Endodermal cell (in vitro differentiated cells): ENCODE measurements around the gene AADACL3. TPM values are rescaled to one million over a fixed set of nuclear protein-coding genes. Genes with fewer than 3 reads are reported as not detected.
A peak's percentile ranks its signal among the peaks of the same experiment; 100 is the strongest.

Experiments
- DNase-seq: peaks from one replicate; pipeline ENCODE4 v3.0.0-alpha.2; 2017
- H3K27ac ChIP-seq: 2 replicates; pipeline ENCODE4 v1.5.1; 2013; ENCODE audit warnings: mild to moderate bottlenecking, low read depth, low read length, moderate library complexity
- H3K27me3 ChIP-seq: 2 replicates; pipeline ENCODE4 v1.6.1; 2013; ENCODE audit warnings: mild to moderate bottlenecking, low read length, moderate library complexity; ENCODE audit not compliant: insufficient read depth, control insufficient read depth, poor library complexity, severe bottlenecking
- H3K36me3 ChIP-seq: 2 replicates; pipeline ENCODE4 v1.7.0; 2013; ENCODE audit warnings: mild to moderate bottlenecking, low read length, moderate library complexity; ENCODE audit not compliant: control insufficient read depth, insufficient read depth
- H3K4me1 ChIP-seq: one replicate; pipeline ENCODE4 v1.7.0; 2013; ENCODE audit warnings: low read length; ENCODE audit not compliant: control insufficient read depth, insufficient read depth
- H3K4me3 ChIP-seq: 2 replicates; pipeline ENCODE4 v1.5.1; 2013; ENCODE audit warnings: mild to moderate bottlenecking, low read length, moderate library complexity
- H3K9ac ChIP-seq: 2 replicates; pipeline ENCODE4 v1.6.1; 2013; ENCODE audit warnings: mild to moderate bottlenecking, low read length, moderate library complexity; ENCODE audit not compliant: poor library complexity, severe bottlenecking; ENCODE audit errors: extremely low read depth
- H3K9me3 ChIP-seq: 2 replicates; pipeline ENCODE4 v1.6.1; 2013; ENCODE audit warnings: mild to moderate bottlenecking, low read length, moderate library complexity; ENCODE audit not compliant: control insufficient read depth
- H3K27ac Mint-ChIP-seq: 2 replicates; pipeline ENCODE4 v1.8.0; 2020; ENCODE audit warnings: mixed read lengths
- H3K27me3 Mint-ChIP-seq: 2 replicates; pipeline ENCODE4 v1.8.0; 2021; ENCODE audit warnings: mild to moderate bottlenecking, mixed read lengths; ENCODE audit not compliant: insufficient read depth
- H3K36me3 Mint-ChIP-seq: 2 replicates; pipeline ENCODE4 v1.8.0; 2020; ENCODE audit warnings: low read depth, mixed read lengths
- H3K4me1 Mint-ChIP-seq: 2 replicates; pipeline ENCODE4 v1.8.0; 2020; ENCODE audit warnings: mixed read lengths
- H3K4me3 Mint-ChIP-seq: 2 replicates; pipeline ENCODE4 v1.8.0; 2020; ENCODE audit warnings: mild to moderate bottlenecking, moderate library complexity, mixed read lengths
- H3K9me3 Mint-ChIP-seq: 2 replicates; pipeline ENCODE4 v1.8.0; 2020; ENCODE audit warnings: mild to moderate bottlenecking, mixed read lengths
- WGBS, 2 experiments: methylation state at CpG; one replicate each; pipeline versions ENCODE4 v1.1.5 to v1.1.7; 2013; ENCODE audit warnings: missing lambda C conversion rate in 2 of 2, mixed read lengths in 1 of 2; ENCODE audit not compliant: insufficient coverage in 1 of 2, insufficient read length in 1 of 2; 5-methylcytosine and 5-hydroxymethylcytosine counted together
- total RNA-seq, 2 donors: library from RNA; stranded (reverse); fragmentation: NEBNext Ultra II Directional in 1 of 2; extraction: Animal tissue kit (Norgen Biotek cat#: 25700) in 1 of 2; gene quantifications; 2 replicates in 1 of 2; 3 replicates in 1 of 2; pipeline ENCODE4 v1.2.1, GENCODE V29; 2021
- TF ChIP-seq, protein P1 (sequence below): fragments of 200-600 bp; sonication (generic); conservative IDR thresholded peaks from 2 replicates; pipeline ENCODE4 v1.5.0; 2021; ENCODE audit warnings: antibody characterized with exemption, mild to moderate bottlenecking

Gene AADACL3
- total RNA-seq, 2 donors from 2014 or later, result 0.24 TPM; not detected in 1

GRCh38 chr1:12774801-12775345 is 59.0 kb downstream of the AADACL3 start:
- Mint-ChIP-seq H3K4me3 (no peak overlapping the region), H3K9me3 (no peaks in the 10 kb centered on the region), H3K27me3 (peaks cover 7% of the 10 kb centered on the region), H3K36me3 (no peaks in the 10 kb centered on the region), H3K4me1 (no peaks in the 10 kb centered on the region), H3K27ac (no peak overlapping the region)
- no peak for DNase-seq
- TF ChIP-seq, protein P1, sequence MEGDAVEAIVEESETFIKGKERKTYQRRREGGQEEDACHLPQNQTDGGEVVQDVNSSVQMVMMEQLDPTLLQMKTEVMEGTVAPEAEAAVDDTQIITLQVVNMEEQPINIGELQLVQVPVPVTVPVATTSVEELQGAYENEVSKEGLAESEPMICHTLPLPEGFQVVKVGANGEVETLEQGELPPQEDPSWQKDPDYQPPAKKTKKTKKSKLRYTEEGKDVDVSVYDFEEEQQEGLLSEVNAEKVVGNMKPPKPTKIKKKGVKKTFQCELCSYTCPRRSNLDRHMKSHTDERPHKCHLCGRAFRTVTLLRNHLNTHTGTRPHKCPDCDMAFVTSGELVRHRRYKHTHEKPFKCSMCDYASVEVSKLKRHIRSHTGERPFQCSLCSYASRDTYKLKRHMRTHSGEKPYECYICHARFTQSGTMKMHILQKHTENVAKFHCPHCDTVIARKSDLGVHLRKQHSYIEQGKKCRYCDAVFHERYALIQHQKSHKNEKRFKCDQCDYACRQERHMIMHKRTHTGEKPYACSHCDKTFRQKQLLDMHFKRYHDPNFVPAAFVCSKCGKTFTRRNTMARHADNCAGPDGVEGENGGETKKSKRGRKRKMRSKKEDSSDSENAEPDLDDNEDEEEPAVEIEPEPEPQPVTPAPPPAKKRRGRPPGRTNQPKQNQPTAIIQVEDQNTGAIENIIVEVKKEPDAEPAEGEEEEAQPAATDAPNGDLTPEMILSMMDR, result no peak
- no peak overlapping the region for H3K4me3 ChIP-seq
- H3K27ac ChIP-seq, result no peak overlapping the region
- no peaks in the 10 kb centered on the region for H3K36me3 ChIP-seq
- H3K27me3 ChIP-seq, result no peaks in the 10 kb centered on the region
- 82 to 87% methylated on average over 3 to 5 of the region's 5 CpGs for WGBS, 2 experiments
- no peaks in the 10 kb centered on the region for H3K4me1 ChIP-seq
- H3K9ac ChIP-seq, result no peak overlapping the region
- no peaks in the 10 kb centered on the region for H3K9me3 ChIP-seq

DNA sequence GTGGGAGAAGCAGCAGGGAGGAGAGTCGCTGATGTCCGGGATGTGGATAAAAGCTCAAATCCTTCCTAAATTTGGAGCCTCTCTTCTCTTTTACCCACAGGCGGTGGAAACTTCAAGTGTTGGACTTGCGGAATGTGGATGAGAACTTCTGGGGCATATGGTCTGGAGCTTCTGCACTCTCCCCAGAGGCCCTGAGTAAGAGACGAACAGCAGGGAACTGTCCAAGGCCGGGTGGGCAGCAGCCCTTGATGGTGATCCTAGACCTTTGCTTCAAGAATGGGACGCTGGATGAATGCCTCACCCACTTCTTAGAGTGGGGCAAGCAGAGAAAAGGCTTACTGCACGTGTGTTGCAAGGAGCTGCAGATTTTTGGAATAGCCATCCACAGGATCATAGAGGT is 59.5 kb downstream of the AADACL3 start:
- Histone ChIP-seq H3K9me3 (no peaks in the 10 kb centered on the region), H3K27me3 (no peaks in the 10 kb centered on the region), H3K4me1 (no peaks in the 10 kb centered on the region), H3K9ac (no peak overlapping the region), H3K4me3 (no peak overlapping the region), H3K36me3 (no peaks in the 10 kb centered on the region), H3K27ac (no peak overlapping the region)
- 83 to 88% methylated on average over 5 to 8 of the region's 8 CpGs for WGBS, 2 experiments
- no peak overlapping the region for H3K4me3 Mint-ChIP-seq
- no peaks in the 10 kb centered on the region for H3K9me3 Mint-ChIP-seq
- no peak for DNase-seq
- H3K4me1 Mint-ChIP-seq, result no peaks in the 10 kb centered on the region
- H3K27ac Mint-ChIP-seq, result no peak overlapping the region
- peaks cover 7% of the 10 kb centered on the region for H3K27me3 Mint-ChIP-seq
- H3K36me3 Mint-ChIP-seq, result no peaks in the 10 kb centered on the region
- TF ChIP-seq, protein P1, result no peak

DNA sequence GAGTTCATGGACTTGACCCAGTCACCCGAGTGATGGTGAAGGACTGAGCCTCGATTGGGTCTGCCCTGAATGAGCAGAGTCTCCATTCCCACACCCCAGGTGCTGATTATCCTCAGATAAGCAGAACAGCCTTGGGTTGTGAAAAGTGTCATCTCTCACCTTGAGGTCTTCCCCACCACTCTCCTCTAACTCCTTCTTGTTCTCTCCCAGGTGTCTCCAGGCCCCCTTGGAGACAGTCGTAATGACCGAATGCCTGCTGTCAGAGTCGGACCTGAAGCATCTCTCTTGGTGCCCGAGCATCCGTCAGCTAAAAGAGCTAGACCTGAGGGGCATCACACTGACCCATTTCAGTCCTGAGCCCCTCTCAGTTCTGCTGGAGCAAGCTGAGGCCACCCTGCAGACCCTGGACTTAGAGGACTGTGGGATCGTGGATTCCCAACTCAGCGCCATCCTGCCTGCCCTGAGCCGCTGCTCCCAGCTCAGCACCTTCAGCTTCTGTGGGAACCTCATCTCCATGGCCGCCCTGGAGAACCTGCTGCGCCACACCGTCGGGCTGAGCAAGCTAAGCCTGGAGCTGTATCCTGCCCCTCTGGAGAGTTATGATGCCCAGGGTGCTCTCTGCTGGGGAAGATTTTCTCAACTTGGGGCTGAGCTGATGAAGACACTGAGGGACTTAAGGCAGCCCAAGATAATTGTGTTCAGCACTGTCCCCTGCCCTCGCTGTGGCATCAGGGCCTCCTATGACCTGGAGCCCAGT is 61.1 kb downstream of the AADACL3 start:
- peak; percentile 40 for DNase-seq
- Mint-ChIP-seq H3K36me3 (no peaks in the 10 kb centered on the region), H3K4me1 (no peaks in the 10 kb centered on the region), H3K27me3 (peaks cover 7% of the 10 kb centered on the region), H3K27ac (no peak overlapping the region), H3K4me3 (no peak overlapping the region), H3K9me3 (no peaks in the 10 kb centered on the region)
- no peak overlapping the region for H3K9ac ChIP-seq
- TF ChIP-seq, protein P1, result no peak
- H3K27me3 ChIP-seq, result no peaks in the 10 kb centered on the region
- no peaks in the 10 kb centered on the region for H3K4me1 ChIP-seq
- H3K36me3 ChIP-seq, result no peaks in the 10 kb centered on the region
- H3K4me3 ChIP-seq, result no peak overlapping the region
- WGBS, 2 experiments, result 89 to 96% methylated on average over 10 to 15 of the region's 15 CpGs
- no peaks in the 10 kb centered on the region for H3K9me3 ChIP-seq
- H3K27ac ChIP-seq, result no peak overlapping the region

Other genes starting within 250 kb of the AADACL3 start
- 1 to 10 TPM; 9.2 to 9.8 TPM for gene DHRS3, start 97.9 kb upstream of the AADACL3 start, total RNA-seq
- not detected for gene AADACL4, start 72.0 kb upstream of the AADACL3 start, total RNA-seq
- gene CFAP107, start 30.1 kb downstream of the AADACL3 start, total RNA-seq, result not detected
- not detected for gene PRAMEF12, start 57.6 kb downstream of the AADACL3 start, total RNA-seq
- not detected for gene PRAMEF1, start 75.3 kb downstream of the AADACL3 start, total RNA-seq
- gene PRAMEF11, start 115.3 kb downstream of the AADACL3 start, total RNA-seq, result not detected
- not detected for gene HNRNPCL1, start 132.6 kb downstream of the AADACL3 start, total RNA-seq
- not detected for gene PRAMEF2, start 141.0 kb downstream of the AADACL3 start, total RNA-seq
- not detected for gene PRAMEF4, start 170.1 kb downstream of the AADACL3 start, total RNA-seq
- not detected for gene PRAMEF10, start 182.2 kb downstream of the AADACL3 start, total RNA-seq
- not detected for gene PRAMEF7, start 200.5 kb downstream of the AADACL3 start, total RNA-seq
- gene PRAMEF6, start 231.5 kb downstream of the AADACL3 start, total RNA-seq, result not detected